Liver (tissue), 9 donors: ENCODE results near the gene MAT2A. TPM values are rescaled to one million over a fixed set of nuclear protein-coding genes. Genes with fewer than 3 reads are reported as not detected.
"Not testable (repeated sequence)": the region's sequence is repeated elsewhere in the genome, so short reads cannot be mapped to it uniquely, and the experiment has no call there.

Experiments
- DNase-seq: peaks from one replicate; pipeline ENCODE4 v3.0.0-alpha.2; 2017; ENCODE audit warnings: low spot score
- H3K27ac ChIP-seq, 2 donors: one replicate each; pipeline ENCODE4 v1.7.0; 2013; ENCODE audit warnings: inconsistent platforms in 2 of 2, low read length in 2 of 2, control low read depth in 1 of 2, low read depth in 1 of 2, mild to moderate bottlenecking in 1 of 2
- H3K27me3 ChIP-seq, 4 donors: one replicate each; pipeline versions ENCODE4 v1.6.1 to v1.7.0; 2013; ENCODE audit warnings: low read length in 3 of 4, inconsistent platforms in 1 of 4, mild to moderate bottlenecking in 1 of 4, moderate library complexity in 1 of 4; ENCODE audit not compliant: control insufficient read depth in 4 of 4, insufficient read depth in 4 of 4
- H3K36me3 ChIP-seq, 4 donors: one replicate each; pipeline versions ENCODE4 v1.6.1 to v1.7.0; 2013; ENCODE audit warnings: low read length in 3 of 4, mild to moderate bottlenecking in 3 of 4, low read depth in 1 of 4, moderate library complexity in 1 of 4; ENCODE audit not compliant: control insufficient read depth in 4 of 4, insufficient read depth in 3 of 4
- H3K4me1 ChIP-seq, 4 donors: one replicate each; pipeline versions ENCODE4 v1.6.1 to v1.7.0; 2013; ENCODE audit warnings: low read length in 3 of 4, mild to moderate bottlenecking in 3 of 4, moderate library complexity in 1 of 4; ENCODE audit not compliant: control insufficient read depth in 4 of 4, insufficient read depth in 4 of 4
- H3K4me3 ChIP-seq, 3 donors: one replicate each; pipeline versions ENCODE4 v1.6.1 to v1.7.0; 2013; ENCODE audit warnings: low read length in 3 of 3, control low read depth in 1 of 3, low read depth in 1 of 3, mild to moderate bottlenecking in 1 of 3
- H3K9ac ChIP-seq, 2 donors: one replicate each; pipeline ENCODE4 v1.7.0; 2013; ENCODE audit warnings: low read length in 2 of 2, mild to moderate bottlenecking in 2 of 2, moderate library complexity in 2 of 2, control low read depth in 1 of 2, low read depth in 1 of 2
- H3K9me3 ChIP-seq, 4 donors: one replicate each; pipeline versions ENCODE4 v1.6.1 to v1.7.0; 2013; ENCODE audit warnings: low read length in 3 of 4; ENCODE audit not compliant: control insufficient read depth in 4 of 4
- ATF3 ChIP-seq: IDR thresholded peaks from 2 replicates; pipeline ENCODE4 v1.6.1; 2016; ENCODE audit warnings: antibody characterized with exemption
- CTCF ChIP-seq: fragments of 150-350 bp; IDR thresholded peaks from 2 replicates; pipeline ENCODE4 v1.5.1; 2017; ENCODE audit warnings: improper control_type of control experiment, low read depth, low read length; ENCODE audit not compliant: missing input control
- EGR1 ChIP-seq, 2 donors: IDR thresholded peaks; 2 replicates each; pipeline ENCODE4 v1.6.1; 2016 to 2018; ENCODE audit warnings: antibody characterized with exemption in 2 of 2, low read depth in 2 of 2
- FOXA1 ChIP-seq: IDR thresholded peaks from 2 replicates; pipeline ENCODE4 v1.6.1; 2016; ENCODE audit warnings: antibody characterized with exemption
- FOXA2 ChIP-seq: IDR thresholded peaks from 2 replicates; pipeline ENCODE4 v1.6.1; 2016; ENCODE audit warnings: antibody characterized with exemption
- GABPA ChIP-seq, 2 donors: IDR thresholded peaks in 1 of 2; conservative IDR thresholded peaks in 1 of 2; 2 replicates each; pipeline ENCODE4 v1.6.1; 2016; ENCODE audit warnings: antibody characterized with exemption in 2 of 2, mild to moderate bottlenecking in 1 of 2, moderate library complexity in 1 of 2
- HNF4A ChIP-seq, 2 donors: conservative IDR thresholded peaks; 2 replicates each; pipeline ENCODE4 v1.6.1; 2016; ENCODE audit warnings: antibody characterized with exemption in 2 of 2, mild to moderate bottlenecking in 2 of 2
- HNF4G ChIP-seq: IDR thresholded peaks from 2 replicates; pipeline ENCODE4 v1.6.1; 2016; ENCODE audit warnings: antibody characterized with exemption
- JUND ChIP-seq, 2 donors: IDR thresholded peaks; 2 replicates each; pipeline ENCODE4 v1.6.1; 2016; ENCODE audit warnings: antibody characterized with exemption in 2 of 2
- NR2F2 ChIP-seq: IDR thresholded peaks from 2 replicates; pipeline ENCODE4 v1.6.1; 2016; ENCODE audit warnings: antibody characterized with exemption
- RAD21 ChIP-seq, 2 donors: IDR thresholded peaks; 2 replicates each; pipeline ENCODE4 v1.6.1; 2016; ENCODE audit warnings: antibody characterized with exemption in 2 of 2, mild to moderate bottlenecking in 2 of 2
- REST ChIP-seq: IDR thresholded peaks from 2 replicates; pipeline ENCODE4 v1.6.1; 2016; ENCODE audit warnings: antibody characterized with exemption, mild to moderate bottlenecking
- RXRA ChIP-seq, 2 donors: IDR thresholded peaks; 2 replicates each; pipeline ENCODE4 v1.6.1; 2017 to 2018; ENCODE audit warnings: antibody characterized with exemption in 2 of 2, mild to moderate bottlenecking in 1 of 2
- SP1 ChIP-seq: IDR thresholded peaks from 2 replicates; pipeline ENCODE4 v1.6.1; 2018; ENCODE audit warnings: antibody characterized with exemption, mild to moderate bottlenecking
- TAF1 ChIP-seq: conservative IDR thresholded peaks from 2 replicates; pipeline ENCODE4 v1.6.1; 2016; ENCODE audit warnings: antibody characterized with exemption, mild to moderate bottlenecking
- YY1 ChIP-seq: IDR thresholded peaks from 2 replicates; pipeline ENCODE4 v1.6.1; 2016; ENCODE audit warnings: antibody characterized with exemption, mild to moderate bottlenecking
- ZBTB33 ChIP-seq: IDR thresholded peaks from 2 replicates; pipeline ENCODE4 v1.6.1; 2016; ENCODE audit warnings: antibody characterized with exemption
- WGBS: extraction: QIAGEN DNeasy Blood & Tissue Kit; methylation state at CpG from one replicate; pipeline ENCODE4 v1.1.7; 2013; 5-methylcytosine and 5-hydroxymethylcytosine counted together
- polyA plus RNA-seq, 2 donors: library from polyadenylated mRNA; stranded (reverse) in 1 of 2; unstranded in 1 of 2; fragments of 200-250 nt in 1 of 2; fragments of >200 nt in 1 of 2; fragmentation: Nextera tagmentation in 1 of 2; extraction: Ambion mirVana in 1 of 2; gene quantifications; one replicate each; pipeline versions ENCODE4 v1.2.1 to v1.2.3, GENCODE V29; 2013 to 2015
- total RNA-seq, 2 donors: library from RNA; depleted of rRNA; stranded (reverse); fragments of >200 nt; gene quantifications; one replicate each; pipeline ENCODE4 v1.2.3, GENCODE V29; 2014
- donor health status: healthy.
- donor health status: healthy.
- donor health status: healthy.
- donor health status: healthy.
- donor health status: healthy.

MAT2A gene
- total and polyA plus RNA-seq, 4 donors = 48.3 to 104 (median 79.9) TPM

GRCh38 chr2:85590950-85591349 is 52.0 kb downstream of the MAT2A start (continued):
- TF ChIP-seq REST (no peak), FOXA1 (no peak), RAD21 (IDR thresholded peaks at IDR 0.05) (no peak), HNF4G (no peak), FOXA2 (no peak), ATF3 (no peak), NR2F2 (no peak)

GRCh38 chr2:85591563-85591962 is 52.6 kb downstream of the MAT2A start:
- Histone ChIP-seq H3K27me3 (no peaks in the 10 kb centered on the region), H3K9me3 (no peaks in the 10 kb centered on the region), H3K36me3 (no peaks in the 10 kb centered on the region), H3K4me3 (no peak overlapping the region), H3K4me1 (peaks cover 5 to 43% (median 25%) of the 10 kb centered on the region in 4 donors), H3K9ac (no peak overlapping the region), H3K27ac (no peak overlapping the region)
- DNase-seq = no peak
- 81% methylated on average over 12 of the region's 12 CpGs for WGBS
- no peak for TF ChIP-seq GABPA (IDR thresholded peaks at IDR 0.05 in 1 of 2, conservative IDR thresholded peaks at IDR 0.05 in 1 of 2)
- TF ChIP-seq HNF4A (conservative IDR thresholded peaks at IDR 0.05) = no peak
- no peak for TF ChIP-seq REST
- TF ChIP-seq TAF1 = no peak
- no peak for TF ChIP-seq ZBTB33
- TF ChIP-seq ATF3 = no peak
- TF ChIP-seq SP1 = no peak
- no peak for TF ChIP-seq RXRA (IDR thresholded peaks at IDR 0.05)
- no peak for TF ChIP-seq NR2F2
- TF ChIP-seq YY1 = no peak
- TF ChIP-seq JUND (IDR thresholded peaks at IDR 0.05) = no peak
- TF ChIP-seq CTCF = no peak
- TF ChIP-seq FOXA2 = no peak
- TF ChIP-seq FOXA1 = no peak
- no peak for TF ChIP-seq RAD21 (IDR thresholded peaks at IDR 0.05)
- TF ChIP-seq EGR1 (IDR thresholded peaks at IDR 0.05; ENCODE audit: low read depth in 2 of 2) = no peak

GRCh38 chr2:85592299-85592698 is 53.3 kb downstream of the MAT2A start:
- not testable (repeated sequence) for H3K36me3 ChIP-seq, H3K9ac ChIP-seq, H3K27me3 ChIP-seq, H3K9me3 ChIP-seq, DNase-seq, H3K4me3 ChIP-seq, H3K27ac ChIP-seq
- 93% methylated on average over 9 of the region's 9 CpGs for WGBS
- peaks cover 8 to 50% (median 33%) of the 10 kb centered on the region in 4 donors for H3K4me1 ChIP-seq
